Right lobe of liver (tissue), 6 donors: ENCODE results near the gene G3BP2. TPM values are rescaled to one million over a fixed set of nuclear protein-coding genes. Genes with fewer than 3 reads are reported as not detected.
"Not testable (repeated sequence)": the region's sequence is repeated elsewhere in the genome, so short reads cannot be mapped to it uniquely, and the experiment has no call there.

Experiments used
- ATAC-seq, 4 donors: fragments of 200-7000 bp; cut with Tn5 transposase; one replicate each; pipeline ENCODE4 v1.9.1; 2020; ENCODE audit warnings: mild to moderate bottlenecking in 4 of 4, moderate library complexity in 4 of 4
- DNase-seq, 3 donors: peaks; one replicate each; pipeline ENCODE4 v3.0.0-alpha.2; 2020
- H3K27ac ChIP-seq, 3 donors: fragments of 200-600 bp; one replicate each; pipeline ENCODE4 v1.8.0; 2022
- H3K27me3 ChIP-seq, 2 donors: fragments of 200-600 bp; one replicate each; pipeline ENCODE4 v1.8.0; 2022
- H3K36me3 ChIP-seq, 4 donors: fragments of 200-600 bp; sonication (generic) in 1 of 4; one replicate each; pipeline versions ENCODE4 v1.5.1 to v1.8.0; 2017 to 2022; ENCODE audit warnings: control low read depth in 1 of 4
- H3K4me1 ChIP-seq, 4 donors: fragments of 200-600 bp; sonication (generic) in 1 of 4; one replicate each; pipeline versions ENCODE4 v1.5.1 to v1.8.0; 2017 to 2022; ENCODE audit warnings: control low read depth in 1 of 4
- H3K4me3 ChIP-seq, 3 donors: fragments of 200-600 bp; one replicate each; pipeline ENCODE4 v1.8.0; 2022
- H3K9me3 ChIP-seq, 4 donors: fragments of 200-600 bp; sonication (generic) in 1 of 4; one replicate each; pipeline versions ENCODE4 v1.5.1 to v1.8.0; 2017 to 2022; ENCODE audit warnings: control low read depth in 1 of 4
- CTCF ChIP-seq, 4 donors: fragments of 200-600 bp in 3 of 4; fragments of 450-650 bp in 1 of 4; IDR thresholded peaks; one replicate each; pipeline versions ENCODE4 v1.5.1 to v1.8.0; 2016 to 2022; ENCODE audit warnings: antibody characterized with exemption in 4 of 4, mild to moderate bottlenecking in 2 of 4
- POLR2A ChIP-seq: fragments of 450-650 bp; IDR thresholded peaks from one replicate; pipeline ENCODE4 v1.6.1; 2017; ENCODE audit warnings: antibody characterized with exemption, mild to moderate bottlenecking
- WGBS: methylation state at CpG from one replicate; pipeline ENCODE4 v1.1.6; 2018; ENCODE audit warnings: low coverage, low lambda C conversion rate; ENCODE audit not compliant: insufficient coverage; ENCODE audit errors: missing lambda C conversion rate; 5-methylcytosine and 5-hydroxymethylcytosine counted together
- intact Hi-C, 2 donors: fragments of 100-400 bp; cut with DNase I; formaldehyde crosslinking; loops; one replicate each; pipeline versions ENCODE4 v1.11.2 to v1.14.1; 2022
- long read RNA-seq: library from polyadenylated mRNA; unstranded; transcript quantifications from one replicate; pipeline ENCODE4 v2.0.0, GENCODE V29; 2019
- total RNA-seq, 6 experiments: library from RNA; depleted of rRNA in 2 of 6; stranded (reverse); fragments of >200 nt in 2 of 6; fragmentation: NEBNext Ultra II Directional in 3 of 6; extraction: Animal tissue kit (Norgen Biotek cat#: 25700) in 3 of 6; gene quantifications; one replicate each; pipeline versions ENCODE4 v1.1.0 to v1.2.4, GENCODE V29; 2016 to 2023
- donor health status: DM: no; HTN: yes; CAD: no.
- donor health status: DM: no; HTN: no; CAD: no.
- donor health status: DM: no; HTN: no; CAD: no.
- donor health status: DM: no; HTN: yes; CAD: no.
- donor health status: DM: no; HTN: yes; CAD: no.

G3BP2 gene
- total RNA-seq: 10 to 100 TPM; 47.6 to 68.9 (median 64.5) TPM
- long read RNA-seq, partial matches to known transcripts: 2 of 3 reads
- long read RNA-seq, other reads (novel, unspliced or antisense): 1 of 3 reads

DNA sequence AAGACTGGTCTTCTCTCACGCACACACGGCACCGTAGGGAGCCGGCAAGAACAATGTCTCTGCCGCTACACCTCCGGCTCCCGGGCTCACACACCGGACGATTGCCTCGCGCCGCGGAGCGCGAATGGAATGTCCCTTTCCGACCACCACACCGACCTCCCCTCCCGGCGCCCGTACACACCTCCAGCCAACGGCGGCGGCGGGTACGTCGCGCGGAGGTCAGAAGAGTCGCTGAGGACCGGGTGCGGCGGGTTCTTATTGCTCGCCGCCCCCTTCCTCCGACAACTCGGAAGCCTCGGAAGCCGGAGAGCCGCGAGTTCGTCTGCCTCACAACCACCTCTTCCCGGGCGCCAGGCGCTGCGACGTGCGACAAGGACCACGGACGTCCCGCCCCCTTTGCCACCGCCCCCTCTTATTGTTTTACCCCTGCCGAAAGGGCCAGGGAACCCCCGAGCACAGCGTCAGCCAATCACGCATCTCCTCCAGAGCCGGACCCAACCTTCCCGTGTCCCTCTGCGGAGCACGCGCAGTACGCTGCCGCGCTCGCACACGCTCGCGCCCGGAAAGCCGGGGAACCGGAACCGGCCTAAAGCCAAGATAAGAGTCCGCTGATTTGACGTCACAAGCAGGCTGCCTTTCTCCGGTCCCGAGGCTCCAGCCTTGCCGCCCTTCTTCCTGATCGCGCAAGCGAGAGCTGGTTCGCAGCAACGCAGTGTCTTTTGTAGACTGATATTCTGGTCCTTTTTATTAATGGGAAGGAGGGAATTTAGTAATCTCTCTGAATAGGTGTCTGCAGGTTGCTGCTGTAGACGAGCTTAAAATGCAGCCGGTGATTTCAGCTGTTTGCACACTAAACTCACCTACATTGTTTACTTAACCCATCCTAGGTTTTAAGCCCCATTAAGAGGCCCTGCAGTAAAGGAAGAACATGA, at the start of gene G3BP2:
TSS of gene G3BP2 (minus strand) at position 385 of the 932 bp plus-strand sequence. CDS start 11,386 bp downstream, outside the sequence.
- TF ChIP-seq CTCF (IDR thresholded peaks at IDR 0.05) (no peak), POLR2A (peak; percentile 94)
- ATAC-seq: peak; percentile 97 to 99 (median 98)
- intact Hi-C loops: no loop called here
- no peaks in the 10 kb centered on the region for H3K36me3 ChIP-seq
- H3K27ac ChIP-seq: peak within 1 kb of the TSS; percentile 86 to 93 (median 92)
- peak; percentile 99 for DNase-seq
- under 1% methylated on average over 41 of the region's 83 CpGs for WGBS
- H3K4me1 ChIP-seq: peaks cover 0 to 15% (median 0%) of the 10 kb centered on the region in 4 donors
- H3K27me3 ChIP-seq: no peaks in the 10 kb centered on the region
- no peaks in the 10 kb centered on the region for H3K9me3 ChIP-seq
- peak within 1 kb of the TSS; percentile 81 to 88 (median 85) for H3K4me3 ChIP-seq

DNA sequence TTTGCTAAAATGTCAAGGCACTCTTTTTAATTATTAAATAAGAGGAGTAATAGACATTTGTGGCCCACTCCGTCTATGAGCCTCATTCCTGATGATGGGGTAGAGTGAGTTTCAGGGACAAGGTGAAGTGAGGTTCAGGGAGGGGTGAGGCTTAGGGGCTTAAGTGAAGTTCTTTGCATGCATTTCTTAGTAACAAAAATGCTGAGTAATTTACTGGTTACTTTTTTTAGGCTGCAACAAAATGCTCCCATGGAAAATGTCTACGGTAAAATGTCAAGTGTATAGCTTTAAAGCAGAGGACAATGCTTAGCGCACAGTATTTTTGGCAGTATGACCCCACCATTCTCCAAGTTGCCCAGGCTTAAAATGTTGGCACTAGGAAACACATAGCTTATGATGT, 49.2 kb upstream of the G3BP2 start:
- Histone ChIP-seq H3K4me1 (peaks cover 0 to 27% (median 12%) of the 10 kb centered on the region in 4 donors), H3K4me3 (no peak overlapping the region), H3K27me3 (no peaks in the 10 kb centered on the region), H3K36me3 (peaks cover 0 to 9% (median 0%) of the 10 kb centered on the region in 4 donors), H3K27ac (peak overlapping the region in 2 of 3 donors; percentile 81 to 98), H3K9me3 (no peaks in the 10 kb centered on the region)
- intact Hi-C loops: no loop called here
- WGBS: 41% methylated on average over 3 of the region's 3 CpGs
- DNase-seq (no peak), ATAC-seq (no peak)
- TF ChIP-seq POLR2A: no peak
- no peak for TF ChIP-seq CTCF (IDR thresholded peaks at IDR 0.05)

DNA sequence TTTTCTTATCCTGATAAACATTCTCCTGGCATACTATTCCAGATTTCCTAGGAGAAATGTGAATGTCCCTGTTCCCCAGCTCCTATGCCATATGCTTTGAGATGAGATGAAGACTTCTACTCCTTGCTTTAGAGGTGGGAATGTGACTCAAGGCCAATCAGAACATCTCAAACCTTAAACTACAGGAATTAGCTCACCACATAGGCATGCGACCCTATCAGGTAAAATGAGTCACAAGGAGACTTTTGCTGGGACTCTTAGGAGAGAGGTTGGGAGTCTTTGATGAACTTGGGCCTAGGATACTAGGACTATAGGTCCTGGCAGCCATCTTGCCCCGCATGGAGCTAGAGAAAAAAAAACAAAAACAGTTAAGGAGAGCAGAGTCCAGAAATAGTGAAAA, 45.3 kb upstream of the G3BP2 start:
- intact Hi-C loops: no loop called here
- TF ChIP-seq POLR2A (no peak), CTCF (IDR thresholded peaks at IDR 0.05) (no peak)
- DNase-seq (no peak), ATAC-seq (no peak)
- Histone ChIP-seq H3K27ac (no peak overlapping the region), H3K36me3 (peaks cover 0 to 9% (median 0%) of the 10 kb centered on the region in 4 donors), H3K27me3 (no peaks in the 10 kb centered on the region), H3K4me3 (no peak overlapping the region), H3K4me1 (peaks cover 0 to 31% (median 15%) of the 10 kb centered on the region in 4 donors), H3K9me3 (no peaks in the 10 kb centered on the region)
- WGBS: 92% methylated on average over 2 of the region's 2 CpGs

- TF ChIP-seq POLR2A (no peak), CTCF (IDR thresholded peaks at IDR 0.05) (no peak)
- H3K36me3 ChIP-seq: peaks cover 0 to 9% (median 0%) of the 10 kb centered on the region in 4 donors
- H3K27ac ChIP-seq: no peak overlapping the region
- intact Hi-C loops: no loop called here
- ATAC-seq (no peak), DNase-seq (no peak)
- H3K4me1 ChIP-seq: peaks cover 0 to 21% (median 7%) of the 10 kb centered on the region in 4 donors
- no peak overlapping the region for H3K4me3 ChIP-seq
- H3K27me3 ChIP-seq: no peaks in the 10 kb centered on the region
- no peaks in the 10 kb centered on the region for H3K9me3 ChIP-seq
- WGBS: 86% methylated on average over 1 of the region's 1 CpG
These were observed 44.2 kb upstream of the G3BP2 start for GRCh38 chr4:75717408-75717807.

- WGBS: 100% methylated on average over 2 of the region's 3 CpGs
These were observed 42.8 kb upstream of the G3BP2 start for GRCh38 chr4:75716054-75716453.

More at GRCh38 chr4:75716054-75716453, 42.8 kb upstream of the G3BP2 start:
- H3K4me1 ChIP-seq: peaks cover 0 to 18% (median 5%) of the 10 kb centered on the region in 4 donors
- intact Hi-C loops, H3K27me3 ChIP-seq, H3K4me3 ChIP-seq, H3K9me3 ChIP-seq, DNase-seq, H3K36me3 ChIP-seq, H3K27ac ChIP-seq: not testable (repeated sequence)
- ATAC-seq: peak in 1 of 4 donors; percentile 33
